ENCODE results near the gene TMTC3. TPM values are rescaled to one million over a fixed set of nuclear protein-coding genes. Genes with fewer than 3 reads are reported as not detected.

Gene TMTC3
- total and polyA plus RNA-seq, 2 of the 4 experiments (the other 2 are of a cell fraction), result 3.7 to 44.3 TPM

DNA sequence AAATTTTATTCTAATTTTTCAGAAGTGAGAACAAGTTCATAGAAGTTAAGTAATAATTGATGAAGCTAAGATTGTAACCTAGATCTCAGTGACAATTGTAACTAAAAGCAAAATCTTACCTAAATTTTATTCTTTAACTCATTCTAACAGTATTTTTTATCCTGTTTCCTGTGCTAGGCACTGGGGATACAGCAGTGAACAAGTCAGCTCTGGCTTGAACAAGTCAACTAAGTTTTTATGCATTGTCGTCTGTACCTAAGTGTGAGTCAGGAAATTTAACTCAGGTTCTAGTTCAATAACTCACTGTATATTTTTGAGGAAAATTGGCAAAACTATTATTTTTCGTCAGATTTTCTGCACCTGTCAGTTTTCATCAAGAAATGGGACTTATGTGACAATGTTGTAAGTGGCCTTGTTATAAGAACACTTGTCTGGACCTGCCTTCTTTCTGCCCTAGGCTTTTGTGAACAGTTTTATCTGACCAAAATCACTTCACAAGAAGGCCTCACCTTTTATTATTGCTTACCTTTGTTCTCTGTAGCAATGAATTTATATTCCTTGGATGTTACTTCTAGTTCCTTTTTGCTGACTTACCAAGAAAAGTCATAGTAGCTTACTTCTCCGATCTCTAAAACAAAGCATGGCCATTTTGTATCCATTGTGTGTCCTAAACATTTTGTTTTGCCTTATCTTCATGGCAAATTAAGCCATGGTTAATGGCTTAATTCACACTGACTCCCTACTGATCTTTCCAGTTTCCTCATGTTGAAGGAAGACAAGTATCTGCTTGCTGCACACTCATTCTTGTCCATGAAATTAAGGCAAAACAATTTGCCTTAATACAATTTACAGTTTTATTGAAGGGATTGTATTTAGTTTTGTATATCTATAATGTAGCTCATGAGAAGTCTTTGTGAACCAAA, 2.7 kb downstream of the TMTC3 start (continued):
- TF ChIP-seq, protein P1, sequence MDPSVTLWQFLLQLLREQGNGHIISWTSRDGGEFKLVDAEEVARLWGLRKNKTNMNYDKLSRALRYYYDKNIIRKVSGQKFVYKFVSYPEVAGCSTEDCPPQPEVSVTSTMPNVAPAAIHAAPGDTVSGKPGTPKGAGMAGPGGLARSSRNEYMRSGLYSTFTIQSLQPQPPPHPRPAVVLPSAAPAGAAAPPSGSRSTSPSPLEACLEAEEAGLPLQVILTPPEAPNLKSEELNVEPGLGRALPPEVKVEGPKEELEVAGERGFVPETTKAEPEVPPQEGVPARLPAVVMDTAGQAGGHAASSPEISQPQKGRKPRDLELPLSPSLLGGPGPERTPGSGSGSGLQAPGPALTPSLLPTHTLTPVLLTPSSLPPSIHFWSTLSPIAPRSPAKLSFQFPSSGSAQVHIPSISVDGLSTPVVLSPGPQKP (IDR thresholded peaks at IDR 0.05; ENCODE audit: borderline replicate concordance, low read depth, low read length), result no peak
- TF ChIP-seq NFE2L2 (IDR thresholded peaks at IDR 0.05; ENCODE audit: low read depth, low read length), result no peak

All from IMR-90 (cell line).